Retinal pigment epithelial cell (primary cell): ENCODE results near the gene ALPK1.
A peak's percentile ranks its signal among the peaks of the same experiment; 100 is the strongest.

Source experiments
- DNase-seq: peaks from one replicate; pipeline ENCODE4 v3.0.0-alpha.2; 2010; ENCODE audit warnings: low read depth
- H3K4me3 ChIP-seq: 2 replicates; pipeline ENCODE4 v1.5.1; 2011; ENCODE audit warnings: mild to moderate bottlenecking, low read length, control low read depth, moderate library complexity
- CTCF ChIP-seq: conservative IDR thresholded peaks from 2 replicates; pipeline ENCODE4 v1.5.1; 2011; ENCODE audit warnings: low read depth, low read length, control low read depth, inconsistent platforms

ALPK1 gene

DNA sequence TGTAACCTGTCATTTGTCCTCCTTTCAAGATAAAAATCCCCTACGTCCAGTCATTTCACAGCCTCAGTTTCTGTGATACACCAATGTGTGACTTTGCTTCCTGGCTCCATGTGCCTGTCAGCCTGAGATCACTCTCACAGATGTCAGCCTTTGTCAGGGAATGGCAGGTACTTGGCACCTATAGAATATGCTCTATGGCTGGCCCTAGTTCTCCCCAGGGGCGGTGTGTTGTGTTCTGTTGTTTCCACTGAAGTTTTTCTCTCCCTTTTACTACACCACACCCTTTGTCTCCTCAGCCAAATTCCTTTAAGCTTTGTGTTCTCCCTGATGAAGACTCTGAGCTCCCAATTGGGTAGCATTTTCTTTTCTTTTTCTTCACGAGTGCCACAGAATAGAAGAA is 81.7 kb downstream of the ALPK1 start:
- DNase-seq: no peak
- no peak for TF ChIP-seq CTCF
- peak overlapping the region; percentile 37 for H3K4me3 ChIP-seq

GRCh38 chr4:112379306-112379705 is 82.1 kb downstream of the ALPK1 start:
- H3K4me3 ChIP-seq: peak overlapping the region; percentile 37
- no peak for DNase-seq

GRCh38 chr4:112381996-112382692 is 85.0 kb downstream of the ALPK1 start:
- no peak for DNase-seq
- no peak overlapping the region for H3K4me3 ChIP-seq
- no peak for TF ChIP-seq CTCF

More at GRCh38 chr4:112379306-112379705, 82.1 kb downstream of the ALPK1 start:
- peak; percentile 50 for TF ChIP-seq CTCF

- TF ChIP-seq CTCF: no peak
- no peak for DNase-seq
- H3K4me3 ChIP-seq: no peak overlapping the region
Observed at GRCh38 chr4:112386071-112386470, 88.9 kb downstream of the ALPK1 start.

GRCh38 chr4:112402098-112402497 is 104.9 kb downstream of the ALPK1 start:
- no peak for DNase-seq
- H3K4me3 ChIP-seq: no peak overlapping the region
- no peak for TF ChIP-seq CTCF

- no peak for DNase-seq
- H3K4me3 ChIP-seq: no peak overlapping the region
- TF ChIP-seq CTCF: no peak
Observed at GRCh38 chr4:112403101-112403945, 106.2 kb downstream of the ALPK1 start.
